H1 (cell line): ENCODE data around the gene NEDD4. TPM values are rescaled to one million over a fixed set of nuclear protein-coding genes. Genes with fewer than 3 reads are reported as not detected.

Experiments used
- CTCF ChIA-PET: fragments of 300-600 bp; sonication (Branson Sonifier 250); formaldehyde crosslinking; loops from one replicate; lab custom pipeline; 2021; ENCODE audit not compliant: partially characterized antibody; lab: Charles Lee
- POLR2A ChIA-PET: fragments of 300-600 bp; sonication (Branson Sonifier 250); formaldehyde crosslinking; loops from one replicate; lab custom pipeline; 2021; ENCODE audit warnings: inconsistent platforms; ENCODE audit not compliant: partially characterized antibody; lab: Charles Lee
- DNase-seq, 2 experiments: peaks; one replicate each; pipeline versions ENCODE4 v3.0.0 to v3.0.0-alpha.2; 2010 to 2022; ENCODE audit warnings: low spot score in 2 of 2, low read depth in 1 of 2, mixed read lengths in 1 of 2
- FAIRE-seq: peaks from 2 replicates; lab custom pipeline; 2011; peaks lifted over from hg19 to GRCh38; lab: Jason Lieb, UNC
- H2AFZ ChIP-seq: 2 replicates; pipeline ENCODE4 v1.8.1; 2012; ENCODE audit warnings: low read length, inconsistent platforms
- H2AK5ac ChIP-seq: 2 replicates; pipeline ENCODE4 v1.6.1; 2013; ENCODE audit warnings: low read depth, low read length
- H2BK120ac ChIP-seq: replicated peaks from 2 replicates; pipeline ENCODE3; 2013; ENCODE audit warnings: low read depth, low read length, inconsistent platforms
- H2BK12ac ChIP-seq: 2 replicates; pipeline ENCODE4 v1.6.1; 2013; ENCODE audit warnings: low read depth, low read length
- H2BK15ac ChIP-seq: 2 replicates; pipeline ENCODE4 v1.6.1; 2013; ENCODE audit warnings: low read length
- H2BK20ac ChIP-seq: 2 replicates; pipeline ENCODE4 v1.6.1; 2013; ENCODE audit warnings: low read length
- H2BK5ac ChIP-seq: 2 replicates; pipeline ENCODE4 v1.6.1; 2013; ENCODE audit warnings: low read depth, low read length
- H3K14ac ChIP-seq: 2 replicates; pipeline ENCODE4 v1.6.1; 2013; ENCODE audit warnings: inconsistent platforms; ENCODE audit not compliant: insufficient read length
- H3K18ac ChIP-seq: 2 replicates; pipeline ENCODE4 v1.6.1; 2013; ENCODE audit warnings: low read length; ENCODE audit errors: extremely low read depth
- H3K23ac ChIP-seq: 2 replicates; pipeline ENCODE4 v1.6.1; 2013; ENCODE audit warnings: inconsistent platforms; ENCODE audit not compliant: insufficient read length
- H3K23me2 ChIP-seq: 2 replicates; pipeline ENCODE4 v1.6.1; 2013; ENCODE audit warnings: low read depth, low read length
- H3K27ac ChIP-seq: 2 replicates; pipeline ENCODE4 v1.6.1; 2011; ENCODE audit warnings: low read depth, low read length, inconsistent platforms
- H3K27me3 ChIP-seq, 4 experiments: replicated peaks in 1 of 4; 1 replicate in 1 of 4; 2 replicates in 3 of 4; pipeline versions ENCODE4 v1.6.1 to v1.8.1; 2011 to 2013; ENCODE audit warnings: low read length in 3 of 4, mild to moderate bottlenecking in 3 of 4, inconsistent platforms in 2 of 4, mixed read lengths in 2 of 4, moderate library complexity in 1 of 4; ENCODE audit not compliant: control insufficient read depth in 3 of 4, insufficient read depth in 3 of 4; ENCODE audit errors: extremely low read depth in 1 of 4
- H3K36me3 ChIP-seq, 4 experiments: 2 replicates each; pipeline versions ENCODE4 v1.6.1 to v1.8.1; 2011 to 2013; ENCODE audit warnings: mild to moderate bottlenecking in 4 of 4, low read length in 3 of 4, moderate library complexity in 2 of 4, control low read depth in 1 of 4, inconsistent platforms in 1 of 4; ENCODE audit not compliant: insufficient read depth in 4 of 4, control insufficient read depth in 2 of 4
- H3K4ac ChIP-seq: replicated peaks from 2 replicates; pipeline ENCODE3; 2013; ENCODE audit warnings: low read length, low read depth, mixed read lengths, inconsistent platforms; ENCODE audit not compliant: insufficient read length
- H3K4me1 ChIP-seq, 4 experiments: replicated peaks in 1 of 4; 1 replicate in 1 of 4; 2 replicates in 3 of 4; pipeline versions ENCODE4 v1.6.1 to v1.8.1; 2011 to 2013; ENCODE audit warnings: low read length in 3 of 4, inconsistent platforms in 2 of 4, mixed read lengths in 1 of 4; ENCODE audit not compliant: insufficient read depth in 4 of 4, control insufficient read depth in 3 of 4
- H3K4me2 ChIP-seq, 2 experiments: 2 replicates each; pipeline versions ENCODE4 v1.6.1 to v1.8.1; 2011 to 2013; ENCODE audit warnings: low read depth in 2 of 2, low read length in 2 of 2, control low read depth in 1 of 2, inconsistent platforms in 1 of 2, mild to moderate bottlenecking in 1 of 2; ENCODE audit not compliant: insufficient read depth in 1 of 2
- H3K4me3 ChIP-seq, 4 experiments: fragments of 200-600, 300-600 bp in 1 of 4; sonication (generic), shearing (Covaris generic), sonication (Bioruptor Twin) in 1 of 4; 2 replicates each; pipeline versions ENCODE4 v1.5.1 to v1.8.1; 2011 to 2016; ENCODE audit warnings: low read length in 4 of 4, low read depth in 3 of 4, control low read depth in 2 of 4, inconsistent platforms in 2 of 4, mild to moderate bottlenecking in 2 of 4, mixed read lengths in 1 of 4, moderate library complexity in 1 of 4; ENCODE audit not compliant: insufficient read depth in 2 of 4; ENCODE audit errors: extremely low read depth in 1 of 4
- H3K56ac ChIP-seq: replicated peaks from 2 replicates; pipeline ENCODE3; 2013; ENCODE audit warnings: low read depth, mild to moderate bottlenecking, mixed read lengths, low read length, inconsistent platforms; ENCODE audit not compliant: insufficient read length
- H3K79me1 ChIP-seq: 2 replicates; pipeline ENCODE4 v1.6.1; 2013; ENCODE audit warnings: low read depth, low read length, control low read depth
- H3K79me2 ChIP-seq, 2 experiments: 2 replicates each; pipeline versions ENCODE4 v1.6.1 to v1.8.1; 2012 to 2013; ENCODE audit warnings: low read length in 2 of 2, mild to moderate bottlenecking in 2 of 2, inconsistent platforms in 1 of 2; ENCODE audit not compliant: insufficient read depth in 2 of 2, control insufficient read depth in 1 of 2
- H3K9ac ChIP-seq, 4 experiments: replicated peaks in 1 of 4; 1 replicate in 1 of 4; 2 replicates in 3 of 4; pipeline versions ENCODE4 v1.6.1 to v1.8.1; 2011 to 2013; ENCODE audit warnings: low read depth in 3 of 4, low read length in 3 of 4, control low read depth in 2 of 4, mild to moderate bottlenecking in 2 of 4, moderate library complexity in 2 of 4, inconsistent platforms in 1 of 4; ENCODE audit errors: extremely low read depth in 1 of 4
- H3K9me3 ChIP-seq, 2 experiments: 2 replicates each; pipeline versions ENCODE4 v1.6.1 to v1.8.1; 2012 to 2013; ENCODE audit warnings: mild to moderate bottlenecking in 2 of 2, moderate library complexity in 2 of 2, control low read depth in 1 of 2, inconsistent platforms in 1 of 2, low read depth in 1 of 2, low read length in 1 of 2, mixed read lengths in 1 of 2; ENCODE audit not compliant: insufficient read depth in 2 of 2
- H4K20me1 ChIP-seq, 2 experiments: replicated peaks in 1 of 2; 2 replicates each; pipeline versions ENCODE3 to v1.8.1; 2011 to 2013; ENCODE audit warnings: inconsistent platforms in 2 of 2, low read length in 2 of 2, mild to moderate bottlenecking in 1 of 2; ENCODE audit not compliant: insufficient read depth in 2 of 2, control insufficient read depth in 1 of 2
- H4K5ac ChIP-seq: 2 replicates; pipeline ENCODE4 v1.6.1; 2013; ENCODE audit warnings: low read length, low read depth, mixed read lengths, inconsistent platforms; ENCODE audit not compliant: insufficient read length
- H4K8ac ChIP-seq: 2 replicates; pipeline ENCODE4 v1.8.0; 2013; ENCODE audit warnings: mild to moderate bottlenecking, moderate library complexity, low read length, inconsistent platforms; ENCODE audit not compliant: insufficient read depth; ENCODE audit errors: extremely low read depth
- H4K91ac ChIP-seq: replicated peaks from 2 replicates; pipeline ENCODE3; 2013; ENCODE audit warnings: low read length, mixed read lengths, inconsistent platforms; ENCODE audit not compliant: insufficient read length
- CBX8 ChIP-seq: fragments of 300-800, 300-1000 bp; sonication (generic); IDR thresholded peaks from 2 replicates; pipeline ENCODE4 v1.7.1; 2016; ENCODE audit warnings: low read depth, low read length, borderline replicate concordance
- KDM1A ChIP-seq: fragments of 200-600, 300-600 bp; sonication (generic); IDR thresholded peaks from 2 replicates; pipeline ENCODE4 v1.7.1; 2016; ENCODE audit warnings: mild to moderate bottlenecking, low read length, borderline replicate concordance
- KDM5A ChIP-seq: fragments of 200-600 bp; IDR thresholded peaks from 2 replicates; pipeline ENCODE4 v1.7.1; 2012; ENCODE audit warnings: mild to moderate bottlenecking, low read length, inconsistent platforms, mixed read lengths
- NANOG ChIP-seq: IDR thresholded peaks from 2 replicates; pipeline ENCODE4 v1.6.1; 2011; ENCODE audit warnings: low read length, low read depth, mild to moderate bottlenecking, inconsistent platforms; ENCODE audit not compliant: insufficient read depth, poor library complexity, severe bottlenecking
- WGBS, 2 experiments: shearing (Covaris generic) in 1 of 2; methylation state at CpG; one replicate each; pipeline versions ENCODE4 v1.1.6 to v1.1.7; 2013 to 2015; ENCODE audit warnings: low lambda C conversion rate in 2 of 2, mixed read lengths in 2 of 2, inconsistent platforms in 1 of 2, low coverage in 1 of 2, missing lambda C conversion rate in 1 of 2; ENCODE audit not compliant: insufficient replicate concordance in 2 of 2, insufficient coverage in 1 of 2, insufficient read length in 1 of 2; ENCODE audit errors: extremely low coverage in 1 of 2, missing lambda C conversion rate in 1 of 2; 5-methylcytosine and 5-hydroxymethylcytosine counted together
- polyA plus RNA-seq, 7 experiments: library from polyadenylated mRNA; depleted of rRNA in 3 of 7; stranded (reverse) in 5 of 7; unstranded in 2 of 7; fragments of >200 nt in 5 of 7; fragments of 200-250 nt in 2 of 7; gene quantifications; 1 replicate in 5 of 7; 2 replicates in 1 of 7; 4 replicates in 1 of 7; pipeline versions ENCODE4 v1.2.1 to v1.2.3, GENCODE V29; 2011 to 2013; ENCODE audit warnings: missing spikeins in 2 of 7, mixed read lengths in 2 of 7
- total RNA-seq: library from RNA; stranded (reverse); fragmentation: NEBNext Ultra II Directional; extraction: Animal tissue kit (Norgen Biotek cat#: 25700); gene quantifications from 2 replicates; pipeline ENCODE4 v1.2.1, GENCODE V29; 2021

Gene NEDD4
- total and polyA plus RNA-seq, 2 of the 8 experiments (the other 6 are each of a cell fraction or from before 2014, with no cell fraction given) = 0.95 to 3.9 TPM

DNA sequence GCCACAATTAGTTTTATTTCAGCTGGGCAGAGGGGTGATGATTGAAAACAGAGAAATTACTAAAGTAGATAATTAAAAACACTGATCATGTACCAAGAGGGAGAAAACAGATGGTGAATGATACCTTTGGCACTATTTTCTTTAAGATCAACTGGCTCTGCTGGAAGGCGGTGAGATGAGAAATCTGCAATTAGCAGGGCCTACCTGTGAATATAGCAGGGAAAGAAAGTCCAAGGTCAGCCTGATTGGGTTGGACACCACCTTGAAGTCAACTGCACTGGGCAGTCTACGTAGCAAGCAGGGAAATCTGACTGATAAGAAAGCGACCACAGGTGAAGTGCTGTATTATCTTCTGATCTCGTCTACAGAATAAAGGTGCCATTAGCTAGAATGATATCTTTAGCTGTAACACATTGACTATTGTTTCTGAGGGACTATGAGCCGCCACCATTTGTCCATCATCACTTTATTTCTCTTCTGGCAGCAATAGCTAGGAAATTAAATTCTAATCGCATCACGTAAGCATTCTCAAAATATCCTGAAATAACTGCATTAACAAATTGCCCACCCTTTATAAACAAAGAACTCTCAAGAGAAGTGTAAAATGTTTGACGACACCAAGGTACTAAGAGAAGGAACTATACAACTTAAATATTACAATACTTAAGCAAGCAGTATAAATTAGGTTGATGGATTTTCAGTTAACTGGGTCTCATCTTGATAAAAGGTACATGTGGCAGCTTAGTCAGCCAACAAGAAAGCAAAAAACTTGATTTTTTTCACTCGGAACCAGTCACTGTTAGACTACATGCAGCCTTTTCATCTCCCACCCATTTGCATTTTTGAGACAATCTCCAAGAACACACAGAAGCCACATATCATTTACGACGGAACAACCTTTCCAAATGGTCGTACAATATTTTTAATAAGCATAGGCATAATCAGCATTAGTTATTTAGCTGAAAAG, 1.3 kb downstream of the NEDD4 start:
- no peak overlapping the region for H2BK5ac ChIP-seq
- H3K9ac ChIP-seq = no peak overlapping the region
- ChIA-PET CTCF (interaction anchor here (1.0 to 1.6 kb wide), 4 partner anchors 9 to 62 kb away, joined by 3 to 7 read pairs (median 4); no protein-coding TSS in a partner anchor), POLR2A (no interaction called here)
- peaks cover 3% of the 10 kb centered on the region; the same call in 1 of the 2 replicates for H3K23me2 ChIP-seq
- H3K27me3 ChIP-seq = peaks cover 0 to 10% (median 4%) of the 10 kb centered on the region in 4 experiments; a peak in 2 of 7 replicates
- no peak overlapping the region for H2BK15ac ChIP-seq
- no peak overlapping the region for H3K4ac ChIP-seq
- no peak overlapping the region for H2BK20ac ChIP-seq
- no peak overlapping the region for H2BK120ac ChIP-seq
- H3K4me2 ChIP-seq = peak overlapping the region; percentile 69 to 71; a peak in 3 of 4 replicates
- no peaks in the 10 kb centered on the region for H3K79me1 ChIP-seq
- H3K36me3 ChIP-seq = no peaks in the 10 kb centered on the region
- TF ChIP-seq CBX8 (no peak), NANOG (no peak), KDM1A (no peak), KDM5A (no peak)
- H4K91ac ChIP-seq = no peak overlapping the region
- H3K4me1 ChIP-seq = no peaks in the 10 kb centered on the region
- H3K23ac ChIP-seq = no peak overlapping the region
- no peak overlapping the region for H2BK12ac ChIP-seq
- FAIRE-seq = no peak
- H2AK5ac ChIP-seq = no peak overlapping the region
- peak overlapping the region in 3 of 4 experiments; percentile 71 to 84 (median 84); a peak in 4 of 8 replicates for H3K4me3 ChIP-seq
- no peak overlapping the region for H3K18ac ChIP-seq
- no peak overlapping the region for H3K56ac ChIP-seq
- H4K5ac ChIP-seq = no peak overlapping the region
- no peaks in the 10 kb centered on the region for H3K79me2 ChIP-seq
- DNase-seq = no peak
- H3K27ac ChIP-seq = no peak overlapping the region
- 83% methylated on average over 12 of the region's 12 CpGs; no CpG with 5 or more reads in 1 of the 2 experiments for WGBS, 2 experiments
- H2AFZ ChIP-seq = no peak overlapping the region
- no peak overlapping the region for H3K14ac ChIP-seq
- H4K8ac ChIP-seq = no peak overlapping the region
- no peaks in the 10 kb centered on the region for H3K9me3 ChIP-seq
- H4K20me1 ChIP-seq = no peaks in the 10 kb centered on the region
